ENCODE data around the gene LRRC8A.

GRCh38 chr9:128898382-128898781 lies 16.4 kb downstream of the LRRC8A start:
- TF ChIP-seq POLR2A (IDR thresholded peaks at IDR 0.05; ENCODE audit: extremely low read depth, insufficient read length) = no peak
- no peak for TF ChIP-seq CTCF (IDR thresholded peaks at IDR 0.05; ENCODE audit: low read depth, low read length)
- TF ChIP-seq MAX (IDR thresholded peaks at IDR 0.05; ENCODE audit: low read depth, low read length) = no peak
- no peak for TF ChIP-seq MYC (IDR thresholded peaks at IDR 0.05; ENCODE audit: low read depth, low read length)
